Measurements from ENCODE around the gene SKA2. TPM values are rescaled to one million over a fixed set of nuclear protein-coding genes. Genes with fewer than 3 reads are reported as not detected.

Gene SKA2
- total RNA-seq, 1 experiment from 2014 or later, result 42.0 TPM

GRCh38 chr17:59106463-59107305, 48.3 kb downstream of the SKA2 start, which contains the start of gene TRIM37:
Gene TRIM37 (minus strand): TSS chr17:59106880. CDS start chr17:59106461, 419 bp downstream.
- DNase-seq, result peak; percentile 100
- peaks cover 28% of the 10 kb centered on the region for H3K4me1 ChIP-seq (ENCODE audit: low read length)
- H3K27ac ChIP-seq (ENCODE audit: low read length), result peak within 1 kb of the TSS; percentile 78
- peak within 1 kb of the TSS; percentile 90 for H3K9ac ChIP-seq (ENCODE audit: low read length)
- peaks cover 18% of the 10 kb centered on the region; the same call in 1 of the 2 replicates for H3K36me3 ChIP-seq (ENCODE audit: insufficient read depth, low read length)
- peak within 1 kb of the TSS; percentile 93 for H3K4me2 ChIP-seq (ENCODE audit: low read depth, low read length, poor library complexity, severe bottlenecking)
- H2AFZ ChIP-seq (ENCODE audit: low read length), result peak within 1 kb of the TSS; percentile 61; the same call in 1 of the 2 replicates
- H3K9me2 ChIP-seq (replicated peaks; ENCODE audit: insufficient read depth, low read length), result no peaks in the 10 kb centered on the region
- H3K79me2 ChIP-seq (ENCODE audit: low read length), result peaks cover 79% of the 10 kb centered on the region
- H3K27me3 ChIP-seq (ENCODE audit: low read length), result no peaks in the 10 kb centered on the region
- H4K20me1 ChIP-seq (ENCODE audit: insufficient read depth, low read depth, low read length), result no peaks in the 10 kb centered on the region
- H3K4me3 ChIP-seq (ENCODE audit: low read length), result peak within 1 kb of the TSS; percentile 88
- H3K9me3 ChIP-seq (ENCODE audit: low read length), result no peaks in the 10 kb centered on the region

- peaks cover 17% of the 10 kb centered on the region for H3K36me3 ChIP-seq (ENCODE audit: insufficient read depth, low read length)
- H2AFZ ChIP-seq (ENCODE audit: low read length), result peak overlapping the region; percentile 32; the same call in 1 of the 2 replicates
- peak; percentile 88 for DNase-seq
- no peaks in the 10 kb centered on the region for H4K20me1 ChIP-seq (ENCODE audit: insufficient read depth, low read depth, low read length)
- peaks cover 77% of the 10 kb centered on the region for H3K79me2 ChIP-seq (ENCODE audit: low read length)
- peak overlapping the region; percentile 93 for H3K4me2 ChIP-seq (ENCODE audit: low read depth, low read length, poor library complexity, severe bottlenecking)
- H3K9me2 ChIP-seq (replicated peaks; ENCODE audit: insufficient read depth, low read length), result no peaks in the 10 kb centered on the region
- H3K27me3 ChIP-seq (ENCODE audit: low read length), result no peaks in the 10 kb centered on the region
- no peaks in the 10 kb centered on the region for H3K9me3 ChIP-seq (ENCODE audit: low read length)
- H3K27ac ChIP-seq (ENCODE audit: low read length), result peak overlapping the region; percentile 78
- peaks cover 28% of the 10 kb centered on the region for H3K4me1 ChIP-seq (ENCODE audit: low read length)
- H3K9ac ChIP-seq (ENCODE audit: low read length), result peak overlapping the region; percentile 90
- peak overlapping the region; percentile 88 for H3K4me3 ChIP-seq (ENCODE audit: low read length)
Measured at GRCh38 chr17:59105852-59106462, 49.0 kb downstream of the SKA2 start.

GRCh38 chr17:59101178-59101577, 53.8 kb downstream of the SKA2 start:
- H2AFZ ChIP-seq (ENCODE audit: low read length), result no peak overlapping the region
- H3K4me2 ChIP-seq (ENCODE audit: low read depth, low read length, poor library complexity, severe bottlenecking), result no peak overlapping the region
- H4K20me1 ChIP-seq (ENCODE audit: insufficient read depth, low read depth, low read length), result no peaks in the 10 kb centered on the region
- peaks cover 36% of the 10 kb centered on the region for H3K36me3 ChIP-seq (ENCODE audit: insufficient read depth, low read length)
- no peaks in the 10 kb centered on the region for H3K27me3 ChIP-seq (ENCODE audit: low read length)
- H3K27ac ChIP-seq (ENCODE audit: low read length), result no peak overlapping the region
- H3K9me3 ChIP-seq (ENCODE audit: low read length), result no peaks in the 10 kb centered on the region
- H3K4me1 ChIP-seq (ENCODE audit: low read length), result peaks cover 16% of the 10 kb centered on the region
- no peak for DNase-seq
- no peak overlapping the region for H3K9ac ChIP-seq (ENCODE audit: low read length)
- no peak overlapping the region for H3K4me3 ChIP-seq (ENCODE audit: low read length)
- no peaks in the 10 kb centered on the region for H3K9me2 ChIP-seq (replicated peaks; ENCODE audit: insufficient read depth, low read length)
- H3K79me2 ChIP-seq (ENCODE audit: low read length), result peaks cover 95% of the 10 kb centered on the region

GRCh38 chr17:59097876-59098275, 57.1 kb downstream of the SKA2 start:
- H3K4me2 ChIP-seq (ENCODE audit: low read depth, low read length, poor library complexity, severe bottlenecking), result no peak overlapping the region
- peaks cover 33% of the 10 kb centered on the region for H3K36me3 ChIP-seq (ENCODE audit: insufficient read depth, low read length)
- H3K9ac ChIP-seq (ENCODE audit: low read length), result no peak overlapping the region
- no peaks in the 10 kb centered on the region for H3K9me3 ChIP-seq (ENCODE audit: low read length)
- no peak overlapping the region for H3K4me3 ChIP-seq (ENCODE audit: low read length)
- peaks cover 96% of the 10 kb centered on the region for H3K79me2 ChIP-seq (ENCODE audit: low read length)
- H3K9me2 ChIP-seq (replicated peaks; ENCODE audit: insufficient read depth, low read length), result no peaks in the 10 kb centered on the region
- H3K27me3 ChIP-seq (ENCODE audit: low read length), result no peaks in the 10 kb centered on the region
- H4K20me1 ChIP-seq (ENCODE audit: insufficient read depth, low read depth, low read length), result no peaks in the 10 kb centered on the region
- no peak overlapping the region for H3K27ac ChIP-seq (ENCODE audit: low read length)
- DNase-seq, result no peak
- no peak overlapping the region for H2AFZ ChIP-seq (ENCODE audit: low read length)
- no peaks in the 10 kb centered on the region for H3K4me1 ChIP-seq (ENCODE audit: low read length)

- Histone ChIP-seq H3K4me1 (ENCODE audit: low read length) (no peaks in the 10 kb centered on the region), H3K79me2 (ENCODE audit: low read length) (peaks cover 97% of the 10 kb centered on the region), H3K27me3 (ENCODE audit: low read length) (no peaks in the 10 kb centered on the region), H3K36me3 (ENCODE audit: insufficient read depth, low read length) (peaks cover 25% of the 10 kb centered on the region), H3K9me3 (ENCODE audit: low read length) (no peaks in the 10 kb centered on the region), H4K20me1 (ENCODE audit: insufficient read depth, low read depth, low read length) (no peaks in the 10 kb centered on the region), H3K4me2 (ENCODE audit: low read depth, low read length, poor library complexity, severe bottlenecking) (no peak overlapping the region), H3K4me3 (ENCODE audit: low read length) (no peak overlapping the region), H3K9me2 (replicated peaks; ENCODE audit: insufficient read depth, low read length) (no peaks in the 10 kb centered on the region), H3K27ac (ENCODE audit: low read length) (no peak overlapping the region), H2AFZ (ENCODE audit: low read length) (no peak overlapping the region), H3K9ac (ENCODE audit: low read length) (no peak overlapping the region)
- no peak for DNase-seq
Measured at GRCh38 chr17:59094861-59095530, 60.0 kb downstream of the SKA2 start.

- Histone ChIP-seq H4K20me1 (ENCODE audit: insufficient read depth, low read depth, low read length) (no peaks in the 10 kb centered on the region), H3K27me3 (ENCODE audit: low read length) (no peaks in the 10 kb centered on the region), H3K4me2 (ENCODE audit: low read depth, low read length, poor library complexity, severe bottlenecking) (no peak overlapping the region), H3K4me3 (ENCODE audit: low read length) (no peak overlapping the region), H3K9ac (ENCODE audit: low read length) (no peak overlapping the region), H3K9me3 (ENCODE audit: low read length) (no peaks in the 10 kb centered on the region), H2AFZ (ENCODE audit: low read length) (no peak overlapping the region), H3K4me1 (ENCODE audit: low read length) (no peaks in the 10 kb centered on the region), H3K36me3 (ENCODE audit: insufficient read depth, low read length) (peaks cover 22% of the 10 kb centered on the region), H3K79me2 (ENCODE audit: low read length) (peaks cover 91% of the 10 kb centered on the region), H3K27ac (ENCODE audit: low read length) (no peak overlapping the region), H3K9me2 (replicated peaks; ENCODE audit: insufficient read depth, low read length) (no peaks in the 10 kb centered on the region)
- no peak for DNase-seq
Measured at GRCh38 chr17:59093702-59094231, 61.2 kb downstream of the SKA2 start.

GRCh38 chr17:59093145-59093701, 61.8 kb downstream of the SKA2 start:
- DNase-seq, result no peak
- H2AFZ ChIP-seq (ENCODE audit: low read length), result no peak overlapping the region
- peaks cover 85% of the 10 kb centered on the region for H3K79me2 ChIP-seq (ENCODE audit: low read length)
- H3K27me3 ChIP-seq (ENCODE audit: low read length), result no peaks in the 10 kb centered on the region
- H3K27ac ChIP-seq (ENCODE audit: low read length), result no peak overlapping the region
- peaks cover 23% of the 10 kb centered on the region for H3K36me3 ChIP-seq (ENCODE audit: insufficient read depth, low read length)
- H3K4me3 ChIP-seq (ENCODE audit: low read length), result no peak overlapping the region
- H3K9me3 ChIP-seq (ENCODE audit: low read length), result no peaks in the 10 kb centered on the region
- H3K4me2 ChIP-seq (ENCODE audit: low read depth, low read length, poor library complexity, severe bottlenecking), result no peak overlapping the region
- H4K20me1 ChIP-seq (ENCODE audit: insufficient read depth, low read depth, low read length), result no peaks in the 10 kb centered on the region
- no peaks in the 10 kb centered on the region for H3K9me2 ChIP-seq (replicated peaks; ENCODE audit: insufficient read depth, low read length)
- H3K9ac ChIP-seq (ENCODE audit: low read length), result no peak overlapping the region
- no peaks in the 10 kb centered on the region for H3K4me1 ChIP-seq (ENCODE audit: low read length)
